Measurements from ENCODE around the gene ARGLU1.

Gene ARGLU1

GRCh38 chr13:106496072-106496997, 71.6 kb downstream of the ARGLU1 start:
- no peak overlapping the region for H3K4me3 ChIP-seq (replicated peaks; ENCODE audit: low read depth, low read length)
- no peak for DNase-seq (ENCODE audit: extremely low read depth, low read depth)
- no peak for TF ChIP-seq CTCF (IDR thresholded peaks at IDR 0.05; ENCODE audit: low read depth, low read length, missing control alignments)

DNA sequence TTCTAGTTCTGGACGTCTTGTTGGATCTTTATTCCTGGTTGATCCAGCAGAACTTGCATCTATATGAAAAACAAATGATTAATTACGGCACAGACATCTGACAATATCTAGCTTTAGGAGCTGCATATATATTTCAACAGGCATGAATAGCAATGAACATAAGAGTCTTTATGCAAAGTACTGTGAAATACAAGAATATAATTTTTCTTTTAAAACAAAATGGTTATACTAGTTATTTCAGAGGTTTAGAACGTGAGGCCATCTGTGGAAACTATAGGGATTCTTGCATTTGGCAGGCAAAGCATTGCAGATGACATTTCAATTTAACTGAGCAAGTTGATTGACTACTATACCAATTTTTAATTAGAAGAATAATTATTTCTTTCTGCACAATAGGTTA, 73.0 kb downstream of the ARGLU1 start:
- no peak for DNase-seq (ENCODE audit: extremely low read depth, low read depth)
- TF ChIP-seq CTCF (IDR thresholded peaks at IDR 0.05; ENCODE audit: low read depth, low read length, missing control alignments), result no peak
- H3K4me3 ChIP-seq (replicated peaks; ENCODE audit: low read depth, low read length), result no peak overlapping the region

- DNase-seq (ENCODE audit: extremely low read depth, low read depth), result no peak
- H3K4me3 ChIP-seq (replicated peaks; ENCODE audit: low read depth, low read length), result no peak overlapping the region
- TF ChIP-seq CTCF (IDR thresholded peaks at IDR 0.05; ENCODE audit: low read depth, low read length, missing control alignments), result no peak
Observed at GRCh38 chr13:106494506-106494905, 73.4 kb downstream of the ARGLU1 start.

DNA sequence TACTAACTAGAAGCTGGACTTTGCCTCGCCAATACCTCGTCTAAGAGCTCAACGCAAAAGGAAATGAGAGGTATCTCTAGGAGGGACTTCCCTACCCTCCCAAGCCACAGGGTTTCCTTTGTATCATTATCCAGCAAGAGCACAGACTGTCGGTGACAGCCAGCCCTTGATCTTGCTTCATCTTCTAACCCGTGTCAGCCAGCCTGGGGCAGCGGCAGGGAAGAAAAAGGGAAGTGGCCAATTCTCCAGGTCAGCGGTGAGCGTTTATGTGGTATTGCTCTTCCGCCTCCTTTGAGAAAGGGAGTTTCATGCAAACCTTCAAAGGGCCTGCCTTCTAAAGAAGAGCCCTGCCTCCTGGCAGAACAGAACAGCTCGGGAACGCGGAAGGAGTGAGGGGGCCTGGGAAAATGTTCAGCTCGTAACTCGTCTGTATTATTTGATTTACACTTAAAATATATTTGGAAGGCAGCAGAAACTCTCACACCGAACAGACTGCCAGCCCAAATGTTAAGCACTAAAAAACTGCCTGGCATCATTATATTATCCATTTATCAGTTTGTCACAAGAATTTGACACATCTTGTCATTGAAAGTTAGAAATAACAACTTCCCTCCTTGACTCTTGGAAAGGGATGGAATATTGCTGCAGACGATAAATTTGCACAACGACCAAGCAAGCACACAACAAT, 74.3 kb downstream of the ARGLU1 start:
- DNase-seq (ENCODE audit: extremely low read depth, low read depth), result no peak
- no peak for TF ChIP-seq CTCF (IDR thresholded peaks at IDR 0.05; ENCODE audit: low read depth, low read length, missing control alignments)
- no peak overlapping the region for H3K4me3 ChIP-seq (replicated peaks; ENCODE audit: low read depth, low read length)

- no peak for TF ChIP-seq CTCF (IDR thresholded peaks at IDR 0.05; ENCODE audit: low read depth, low read length, missing control alignments)
- no peak for DNase-seq (ENCODE audit: extremely low read depth, low read depth)
- H3K4me3 ChIP-seq (replicated peaks; ENCODE audit: low read depth, low read length), result no peak overlapping the region
Observed at GRCh38 chr13:106492588-106493475, 75.1 kb downstream of the ARGLU1 start.

GRCh38 chr13:106491928-106492587, 75.9 kb downstream of the ARGLU1 start:
- H3K4me3 ChIP-seq (replicated peaks; ENCODE audit: low read depth, low read length), result no peak overlapping the region
- TF ChIP-seq CTCF (IDR thresholded peaks at IDR 0.05; ENCODE audit: low read depth, low read length, missing control alignments), result no peak
- no peak for DNase-seq (ENCODE audit: extremely low read depth, low read depth)
